ENCODE data around the gene MACROD2. TPM values are rescaled to one million over a fixed set of nuclear protein-coding genes. Genes with fewer than 3 reads are reported as not detected.
"Not testable (repeated sequence)": the region's sequence is repeated elsewhere in the genome, so short reads cannot be mapped to it uniquely, and the experiment has no call there.

The MACROD2 gene
- total RNA-seq, 2 donors from 2014 or later, result 8.0 to 19.4 TPM

DNA sequence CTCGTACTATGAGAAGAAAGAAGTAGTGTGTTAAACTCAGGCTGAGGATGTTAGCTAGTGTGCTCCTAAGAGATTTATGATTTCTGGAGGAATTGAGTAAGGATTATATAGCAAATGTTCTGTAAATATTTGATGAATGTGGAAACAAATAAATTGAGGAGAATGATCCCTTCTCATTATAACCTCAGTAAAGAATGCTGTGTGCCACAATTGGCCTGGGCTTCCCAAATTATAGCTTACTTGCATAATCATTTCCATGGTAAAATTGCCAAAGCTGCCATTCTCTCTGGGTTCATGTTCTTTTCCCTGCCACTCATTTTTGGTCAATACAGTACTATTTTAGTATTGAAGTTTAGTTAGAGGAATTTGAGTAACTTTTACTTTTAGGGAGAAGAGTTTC is 213.6 kb downstream of the MACROD2 start:
- TF ChIP-seq POLR2A (IDR thresholded peaks at IDR 0.05) (no peak), POLR2AphosphoS5 (IDR thresholded peaks at IDR 0.05) (peak; percentile 88)
- no peaks in the 10 kb centered on the region for H3K27me3 ChIP-seq (replicated peaks; ENCODE audit: insufficient read depth)
- DNase-seq (ENCODE audit: low spot score), result peak; percentile 60
- intact Hi-C loops (cut with DNase I), result no loop called here
- H3K4me3 ChIP-seq, result no peak overlapping the region
- H3K9me3 ChIP-seq, result no peaks in the 10 kb centered on the region
- WGBS, result 50% methylated on average over 1 of the region's 1 CpG
- H3K4me1 ChIP-seq (replicated peaks), result peaks cover 4% of the 10 kb centered on the region
- H3K27ac ChIP-seq, result peak overlapping the region; percentile 6 to 71
- H3K36me3 ChIP-seq, result no peaks in the 10 kb centered on the region

DNA sequence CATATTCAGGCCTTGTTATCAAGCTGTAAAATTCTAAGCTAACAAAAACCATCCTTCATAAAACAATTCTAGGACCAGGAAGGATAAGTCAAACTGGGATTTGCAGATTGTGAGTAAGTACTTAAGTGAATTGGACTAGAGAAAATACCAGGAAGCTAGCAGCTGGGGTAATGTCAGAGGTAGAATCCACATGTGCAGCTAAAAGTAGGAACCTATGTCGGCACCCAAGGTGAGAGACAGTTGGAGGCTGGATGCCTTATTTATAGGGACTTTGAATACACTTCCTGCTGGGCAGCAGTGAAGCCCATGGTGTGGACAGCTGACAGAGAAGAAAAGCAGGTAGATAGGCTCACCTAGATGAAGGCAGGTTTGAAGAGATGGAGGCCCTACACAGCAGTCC is 214.8 kb downstream of the MACROD2 start:
- no peak for DNase-seq (ENCODE audit: low spot score)
- no peak for TF ChIP-seq POLR2A (IDR thresholded peaks at IDR 0.05)
- TF ChIP-seq, protein P1, sequence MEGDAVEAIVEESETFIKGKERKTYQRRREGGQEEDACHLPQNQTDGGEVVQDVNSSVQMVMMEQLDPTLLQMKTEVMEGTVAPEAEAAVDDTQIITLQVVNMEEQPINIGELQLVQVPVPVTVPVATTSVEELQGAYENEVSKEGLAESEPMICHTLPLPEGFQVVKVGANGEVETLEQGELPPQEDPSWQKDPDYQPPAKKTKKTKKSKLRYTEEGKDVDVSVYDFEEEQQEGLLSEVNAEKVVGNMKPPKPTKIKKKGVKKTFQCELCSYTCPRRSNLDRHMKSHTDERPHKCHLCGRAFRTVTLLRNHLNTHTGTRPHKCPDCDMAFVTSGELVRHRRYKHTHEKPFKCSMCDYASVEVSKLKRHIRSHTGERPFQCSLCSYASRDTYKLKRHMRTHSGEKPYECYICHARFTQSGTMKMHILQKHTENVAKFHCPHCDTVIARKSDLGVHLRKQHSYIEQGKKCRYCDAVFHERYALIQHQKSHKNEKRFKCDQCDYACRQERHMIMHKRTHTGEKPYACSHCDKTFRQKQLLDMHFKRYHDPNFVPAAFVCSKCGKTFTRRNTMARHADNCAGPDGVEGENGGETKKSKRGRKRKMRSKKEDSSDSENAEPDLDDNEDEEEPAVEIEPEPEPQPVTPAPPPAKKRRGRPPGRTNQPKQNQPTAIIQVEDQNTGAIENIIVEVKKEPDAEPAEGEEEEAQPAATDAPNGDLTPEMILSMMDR (IDR thresholded peaks at IDR 0.05), result no peak
- no peak for TF ChIP-seq POLR2AphosphoS5 (IDR thresholded peaks at IDR 0.05)
- no peak overlapping the region for H3K4me3 ChIP-seq
- no peaks in the 10 kb centered on the region for H3K27me3 ChIP-seq (replicated peaks; ENCODE audit: insufficient read depth)
- peaks cover 4% of the 10 kb centered on the region for H3K4me1 ChIP-seq (replicated peaks)
- peak overlapping the region in 1 of 2 donors; percentile 71 for H3K27ac ChIP-seq
- WGBS, result 72% methylated on average over 1 of the region's 1 CpG
- intact Hi-C loops (cut with DNase I), result no loop called here
- H3K36me3 ChIP-seq, result no peaks in the 10 kb centered on the region
- no peaks in the 10 kb centered on the region for H3K9me3 ChIP-seq

DNA sequence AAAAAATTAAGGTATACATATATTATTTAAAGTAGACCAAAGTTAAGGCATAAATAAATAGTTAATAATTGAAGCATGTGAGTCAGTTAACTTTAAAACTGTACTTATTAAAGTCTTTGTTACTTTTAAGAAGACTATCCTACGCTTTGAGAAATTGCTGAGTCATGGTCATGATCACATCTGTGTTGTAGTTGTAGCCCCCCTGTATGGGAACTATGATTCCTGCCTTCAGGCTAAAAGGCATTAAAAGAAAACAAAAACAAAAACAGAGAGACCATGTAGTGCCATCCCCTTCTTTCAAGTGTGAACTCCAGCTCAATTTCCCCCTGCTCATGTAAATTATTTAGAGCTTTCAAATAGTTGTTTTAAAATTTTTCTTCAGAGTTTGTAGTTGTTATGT is 218.7 kb downstream of the MACROD2 start:
- TF ChIP-seq POLR2AphosphoS5 (IDR thresholded peaks at IDR 0.05) (no peak), POLR2A (IDR thresholded peaks at IDR 0.05) (no peak)
- TF ChIP-seq, protein P1 (IDR thresholded peaks at IDR 0.05), result no peak
- Histone ChIP-seq H3K9me3 (no peaks in the 10 kb centered on the region), H3K27me3 (replicated peaks; ENCODE audit: insufficient read depth) (no peaks in the 10 kb centered on the region), H3K4me3 (no peak overlapping the region), H3K36me3 (no peaks in the 10 kb centered on the region), H3K27ac (no peak overlapping the region), H3K4me1 (replicated peaks) (no peaks in the 10 kb centered on the region)
- intact Hi-C loops (cut with DNase I), result no loop called here
- 53% methylated on average over 1 of the region's 1 CpG for WGBS
- DNase-seq (ENCODE audit: low spot score), result no peak

DNA sequence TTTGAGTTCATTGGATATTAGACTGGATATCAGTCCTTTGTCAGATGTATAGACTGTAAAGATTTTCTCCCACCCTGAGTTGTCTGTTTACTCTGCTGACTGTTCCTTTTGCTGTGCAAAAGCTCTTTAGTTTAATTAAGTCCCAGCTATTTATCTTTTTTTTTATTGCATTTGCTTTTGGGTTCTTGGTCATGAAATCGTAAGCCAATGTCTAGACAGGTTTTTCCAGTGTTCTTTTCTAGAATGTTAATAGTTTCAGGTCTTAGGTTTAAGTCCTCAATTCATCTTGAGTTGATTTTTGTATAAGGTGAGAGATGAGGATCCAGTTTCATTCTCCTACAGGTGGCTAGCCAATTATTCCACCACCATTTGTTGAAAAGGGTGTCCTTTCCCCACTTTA is 220.6 kb downstream of the MACROD2 start:
- intact Hi-C loops (cut with DNase I); H3K4me3 ChIP-seq: not testable (repeated sequence)
- WGBS, result 26% methylated on average over 1 of the region's 1 CpG

DNA sequence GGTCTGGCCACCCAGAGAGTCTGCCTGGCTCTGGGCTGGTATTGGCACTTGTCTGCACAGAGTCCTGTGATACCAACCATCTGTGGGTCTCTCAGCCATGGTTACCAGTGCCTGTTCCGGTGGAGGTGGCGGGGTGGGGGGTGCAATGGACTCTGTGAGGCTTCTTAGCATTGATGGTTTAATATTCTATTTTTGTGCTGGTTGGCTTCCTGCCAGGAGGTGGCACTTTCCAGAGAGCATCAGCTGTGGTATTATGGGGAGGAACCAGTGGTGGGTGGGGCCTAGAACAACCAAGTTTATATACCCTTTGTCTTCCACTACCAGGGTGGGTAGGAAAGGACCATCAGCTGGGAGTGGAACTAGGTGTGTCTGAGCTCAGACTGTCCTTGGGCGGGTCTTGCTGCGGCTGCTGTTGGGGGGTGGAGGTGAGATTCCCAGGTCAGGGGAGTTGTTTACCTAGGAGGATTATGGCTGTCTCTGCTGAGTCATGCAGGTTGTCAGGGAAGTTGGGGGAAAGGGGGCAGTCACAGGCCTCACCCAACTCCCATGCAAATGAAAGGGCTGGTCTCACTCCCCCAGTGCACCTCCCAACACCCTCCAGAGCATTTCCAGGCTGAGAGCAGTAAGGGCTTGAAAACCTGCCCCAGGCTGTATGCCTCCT is 224.6 kb downstream of the MACROD2 start:
- no peak for DNase-seq (ENCODE audit: low spot score)
- H3K9me3 ChIP-seq, result no peaks in the 10 kb centered on the region
- no peaks in the 10 kb centered on the region for H3K4me1 ChIP-seq (replicated peaks)
- WGBS, result 73% methylated on average over 4 of the region's 4 CpGs
- no peaks in the 10 kb centered on the region for H3K36me3 ChIP-seq
- H3K27me3 ChIP-seq (replicated peaks; ENCODE audit: insufficient read depth), result no peaks in the 10 kb centered on the region
- no peak for TF ChIP-seq POLR2AphosphoS5 (IDR thresholded peaks at IDR 0.05)
- TF ChIP-seq, protein P1 (IDR thresholded peaks at IDR 0.05), result no peak
- no peak for TF ChIP-seq POLR2A (IDR thresholded peaks at IDR 0.05)
- no peak overlapping the region for H3K27ac ChIP-seq
- no peak overlapping the region for H3K4me3 ChIP-seq
- intact Hi-C loops (cut with DNase I), result no loop called here

More for the DNA sequence above, 220.6 kb downstream of the MACROD2 start:
- not testable (repeated sequence) for H3K36me3 ChIP-seq; H3K9me3 ChIP-seq; H3K4me1 ChIP-seq (replicated peaks); H3K27me3 ChIP-seq (replicated peaks; ENCODE audit: insufficient read depth); DNase-seq (ENCODE audit: low spot score)
- TF ChIP-seq POLR2AphosphoS5 (IDR thresholded peaks at IDR 0.05), result peak; percentile 58
- peak overlapping the region; percentile 7 to 69 for H3K27ac ChIP-seq

DNA sequence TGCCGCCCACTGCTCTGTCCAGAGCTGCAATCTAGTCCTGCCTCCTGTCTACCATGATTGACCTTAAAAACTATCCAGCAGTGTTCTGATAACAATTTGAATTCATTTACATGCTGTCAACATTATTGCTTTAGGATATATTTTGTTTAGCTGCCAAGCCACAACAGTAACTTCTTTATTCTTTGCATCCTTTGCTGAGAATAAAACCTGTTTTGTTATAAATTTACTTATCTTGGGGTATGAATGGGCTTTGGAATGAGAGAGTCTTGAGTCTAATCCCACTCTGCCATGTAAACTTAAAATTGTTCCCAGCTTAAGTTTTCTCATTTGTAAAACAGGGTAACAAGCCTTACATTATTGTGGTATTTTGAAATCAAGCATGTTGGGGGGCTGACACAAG is 225.7 kb downstream of the MACROD2 start:
- H3K9me3 ChIP-seq, result no peaks in the 10 kb centered on the region
- 100% methylated on average over 1 of the region's 1 CpG for WGBS
- no peaks in the 10 kb centered on the region for H3K27me3 ChIP-seq (replicated peaks; ENCODE audit: insufficient read depth)
- no peaks in the 10 kb centered on the region for H3K36me3 ChIP-seq
- no peak overlapping the region for H3K4me3 ChIP-seq
- H3K27ac ChIP-seq, result no peak overlapping the region
- H3K4me1 ChIP-seq (replicated peaks), result no peaks in the 10 kb centered on the region
- no peak for DNase-seq (ENCODE audit: low spot score)
- intact Hi-C loops (cut with DNase I), result no loop called here
- no peak for TF ChIP-seq POLR2A (IDR thresholded peaks at IDR 0.05)
- TF ChIP-seq POLR2AphosphoS5 (IDR thresholded peaks at IDR 0.05), result no peak
- TF ChIP-seq, protein P1 (IDR thresholded peaks at IDR 0.05), result no peak
